Mesenchymal stem cell (in vitro differentiated cells and primary cell): ENCODE data around the gene PARD3B.

Experiments used
- DNase-seq: peaks from one replicate; pipeline ENCODE4 v3.0.0-alpha.2; 2013
- H2AFZ ChIP-seq: one replicate; pipeline ENCODE4 v1.6.1; 2013; ENCODE audit warnings: low read depth, mild to moderate bottlenecking, control low read depth, inconsistent platforms, low read length, moderate library complexity
- H2AK5ac ChIP-seq: 2 replicates; pipeline ENCODE4 v1.6.1; 2013; ENCODE audit warnings: low read length, moderate library complexity, mild to moderate bottlenecking, inconsistent platforms; ENCODE audit not compliant: severe bottlenecking
- H2BK120ac ChIP-seq: one replicate; pipeline ENCODE4 v1.6.1; 2013; ENCODE audit warnings: low read depth, mild to moderate bottlenecking, inconsistent platforms, low read length, moderate library complexity
- H2BK12ac ChIP-seq, 2 experiments: one replicate each; pipeline ENCODE4 v1.6.1; 2013; ENCODE audit warnings: inconsistent platforms in 2 of 2, low read length in 2 of 2, mild to moderate bottlenecking in 2 of 2, moderate library complexity in 2 of 2, control low read depth in 1 of 2
- H2BK15ac ChIP-seq: one replicate; pipeline ENCODE4 v1.6.1; 2013; ENCODE audit warnings: mild to moderate bottlenecking, low read depth, inconsistent platforms; ENCODE audit not compliant: poor library complexity, severe bottlenecking
- H2BK5ac ChIP-seq: 2 replicates; pipeline ENCODE4 v1.6.1; 2013; ENCODE audit warnings: low read depth, mild to moderate bottlenecking, low read length, control low read depth, inconsistent platforms; ENCODE audit not compliant: poor library complexity, severe bottlenecking
- H3K14ac ChIP-seq, 2 experiments: one replicate each; pipeline ENCODE4 v1.6.1; 2013; ENCODE audit warnings: inconsistent platforms in 2 of 2, low read length in 2 of 2, control low read depth in 1 of 2, mild to moderate bottlenecking in 1 of 2, moderate library complexity in 1 of 2
- H3K18ac ChIP-seq, 2 experiments: one replicate each; pipeline ENCODE4 v1.6.1; 2013; ENCODE audit warnings: inconsistent platforms in 2 of 2, low read length in 2 of 2, control low read depth in 1 of 2, low read depth in 1 of 2, mild to moderate bottlenecking in 1 of 2
- H3K23ac ChIP-seq, 2 experiments: one replicate each; pipeline ENCODE4 v1.6.1; 2013; ENCODE audit warnings: inconsistent platforms in 2 of 2, low read length in 2 of 2, mild to moderate bottlenecking in 2 of 2, moderate library complexity in 2 of 2, control low read depth in 1 of 2
- H3K27ac ChIP-seq: 2 replicates; pipeline ENCODE4 v1.5.1; 2013; ENCODE audit warnings: mild to moderate bottlenecking, moderate library complexity, low read length, control low read depth, inconsistent platforms; ENCODE audit not compliant: poor library complexity, severe bottlenecking
- H3K27me3 ChIP-seq, 2 experiments: 2 replicates each; pipeline versions ENCODE4 v1.6.1 to v1.7.0; 2013; ENCODE audit warnings: low read length in 2 of 2, mild to moderate bottlenecking in 2 of 2, moderate library complexity in 2 of 2, control low read depth in 1 of 2, inconsistent platforms in 1 of 2; ENCODE audit not compliant: control insufficient read depth in 1 of 2, insufficient read depth in 1 of 2
- H3K36me3 ChIP-seq, 2 experiments: 2 replicates each; pipeline versions ENCODE4 v1.6.1 to v1.7.0; 2013; ENCODE audit warnings: low read length in 2 of 2, control low read depth in 1 of 2, inconsistent platforms in 1 of 2, low read depth in 1 of 2, mild to moderate bottlenecking in 1 of 2; ENCODE audit not compliant: insufficient read depth in 2 of 2, control insufficient read depth in 1 of 2
- H3K4ac ChIP-seq, 2 experiments: one replicate each; pipeline ENCODE4 v1.6.1; 2013; ENCODE audit warnings: inconsistent platforms in 2 of 2, low read length in 2 of 2, mild to moderate bottlenecking in 2 of 2, moderate library complexity in 2 of 2, control low read depth in 1 of 2, low read depth in 1 of 2
- H3K4me1 ChIP-seq: 2 replicates; pipeline ENCODE4 v1.6.1; 2013; ENCODE audit warnings: low read depth, low read length, control low read depth; ENCODE audit not compliant: control insufficient read depth, insufficient read depth
- H3K4me2 ChIP-seq: 2 replicates; pipeline ENCODE4 v1.6.1; 2013; ENCODE audit warnings: low read length, mild to moderate bottlenecking, inconsistent platforms; ENCODE audit not compliant: poor library complexity, severe bottlenecking
- H3K4me3 ChIP-seq, 2 experiments: 2 replicates each; pipeline versions ENCODE4 v1.5.1 to v1.7.0; 2013; ENCODE audit warnings: low read length in 2 of 2, mild to moderate bottlenecking in 2 of 2, control low read depth in 1 of 2, low read depth in 1 of 2; ENCODE audit not compliant: insufficient read depth in 1 of 2
- H3K79me1 ChIP-seq: replicated peaks from 2 replicates; pipeline ENCODE4 v1.6.1; 2013; ENCODE audit warnings: mild to moderate bottlenecking, control low read depth, low read length, inconsistent platforms; ENCODE audit not compliant: poor library complexity, severe bottlenecking
- H3K9ac ChIP-seq: 2 replicates; pipeline ENCODE4 v1.7.0; 2013; ENCODE audit warnings: mild to moderate bottlenecking, low read length, moderate library complexity
- H3K9me3 ChIP-seq: 2 replicates; pipeline ENCODE4 v1.7.0; 2013; ENCODE audit warnings: mild to moderate bottlenecking, low read length; ENCODE audit not compliant: control insufficient read depth
- H4K8ac ChIP-seq: one replicate; pipeline ENCODE4 v1.6.1; 2013; ENCODE audit warnings: inconsistent platforms, mild to moderate bottlenecking, low read length, moderate library complexity
- H4K91ac ChIP-seq: one replicate; pipeline ENCODE4 v1.6.1; 2013; ENCODE audit warnings: mild to moderate bottlenecking, low read length, inconsistent platforms
- WGBS: methylation state at CpG from one replicate; pipeline ENCODE4 v1.1.7; 2013; ENCODE audit warnings: mixed read lengths; 5-methylcytosine and 5-hydroxymethylcytosine counted together

Gene PARD3B

DNA sequence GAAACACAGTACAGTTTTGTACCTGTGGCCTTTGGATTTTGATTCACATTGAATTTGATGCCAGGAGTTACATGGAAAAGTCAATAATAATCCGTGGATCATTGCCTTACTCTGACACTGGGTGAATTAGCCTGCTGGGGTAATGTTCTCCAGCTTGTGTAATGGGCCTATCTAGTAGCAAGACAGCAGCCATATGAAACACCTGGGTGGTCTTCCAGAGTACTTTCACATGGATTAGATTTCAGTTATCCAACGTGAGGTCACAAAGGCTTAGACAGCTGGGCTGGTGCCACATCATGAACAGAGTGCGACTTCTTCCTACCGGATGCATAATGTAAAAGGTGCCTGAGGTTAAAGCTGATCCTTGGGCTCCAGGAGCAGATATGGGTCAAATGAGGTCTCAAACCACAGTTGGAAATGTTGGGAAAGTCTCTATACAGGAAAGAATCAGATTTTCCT, 486.8 kb downstream of the PARD3B start:
- no peak overlapping the region for H3K27ac ChIP-seq
- no peak overlapping the region for H2BK12ac ChIP-seq
- H2BK120ac ChIP-seq, result no peak overlapping the region
- no peaks in the 10 kb centered on the region for H3K9me3 ChIP-seq
- H2BK15ac ChIP-seq, result no peak overlapping the region
- H3K4me1 ChIP-seq, result no peaks in the 10 kb centered on the region
- no peaks in the 10 kb centered on the region for H3K79me1 ChIP-seq
- no peak overlapping the region for H3K4me3 ChIP-seq
- H2AK5ac ChIP-seq, result no peak overlapping the region
- no peak overlapping the region for H3K18ac ChIP-seq
- no peaks in the 10 kb centered on the region for H3K27me3 ChIP-seq
- H2BK5ac ChIP-seq, result no peak overlapping the region
- no peaks in the 10 kb centered on the region for H3K36me3 ChIP-seq
- no peak overlapping the region for H3K9ac ChIP-seq
- WGBS, result 91% methylated on average over 4 of the region's 4 CpGs
- no peak overlapping the region for H4K8ac ChIP-seq
- H3K4ac ChIP-seq, result no peak overlapping the region
- H3K4me2 ChIP-seq, result no peak overlapping the region
- no peak overlapping the region for H2AFZ ChIP-seq
- no peak overlapping the region for H3K23ac ChIP-seq
- H4K91ac ChIP-seq, result no peak overlapping the region
- DNase-seq, result no peak
- no peak overlapping the region for H3K14ac ChIP-seq

- Histone ChIP-seq H4K91ac (no peak overlapping the region), H3K4me2 (no peak overlapping the region), H2BK12ac (no peak overlapping the region), H3K23ac (no peak overlapping the region), H2AFZ (no peak overlapping the region), H3K9me3 (no peaks in the 10 kb centered on the region), H2BK15ac (no peak overlapping the region), H3K18ac (no peak overlapping the region), H3K27ac (no peak overlapping the region), H3K4ac (no peak overlapping the region), H3K4me3 (no peak overlapping the region), H3K4me1 (no peaks in the 10 kb centered on the region), H2BK5ac (no peak overlapping the region), H3K27me3 (no peaks in the 10 kb centered on the region), H4K8ac (no peak overlapping the region), H2BK120ac (no peak overlapping the region), H3K9ac (no peak overlapping the region), H3K36me3 (no peaks in the 10 kb centered on the region), H2AK5ac (no peak overlapping the region), H3K14ac (no peak overlapping the region), H3K79me1 (no peaks in the 10 kb centered on the region)
- WGBS, result 96% methylated on average over 2 of the region's 2 CpGs
- DNase-seq, result no peak
Measured at GRCh38 chr2:205033431-205033830, 488.2 kb downstream of the PARD3B start.

DNA sequence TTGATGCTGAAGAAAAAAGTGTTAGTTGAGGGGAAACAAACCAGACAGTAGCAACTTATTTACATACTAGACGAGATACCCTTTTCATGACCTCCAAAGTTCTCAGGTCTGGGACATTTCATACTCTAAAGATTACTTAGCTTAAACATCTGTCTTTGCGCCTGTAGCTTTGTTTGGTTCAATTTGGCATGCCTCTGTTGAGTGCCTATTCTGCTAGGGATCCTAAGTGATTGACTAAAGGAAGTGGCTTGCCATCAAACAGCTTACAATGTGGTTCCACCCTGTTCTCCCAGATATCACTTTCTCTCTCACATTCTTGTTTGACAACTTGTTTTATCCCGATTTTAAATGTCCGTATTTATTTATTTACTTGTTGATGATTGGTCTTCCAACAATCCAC, 488.8 kb downstream of the PARD3B start:
- H3K4me1 ChIP-seq, result no peaks in the 10 kb centered on the region
- H3K23ac ChIP-seq, result no peak overlapping the region
- H2BK15ac ChIP-seq, result no peak overlapping the region
- no peak overlapping the region for H3K4me3 ChIP-seq
- no peak overlapping the region for H2BK12ac ChIP-seq
- H2BK5ac ChIP-seq, result no peak overlapping the region
- H3K14ac ChIP-seq, result no peak overlapping the region
- no peak overlapping the region for H4K8ac ChIP-seq
- H3K4ac ChIP-seq, result no peak overlapping the region
- no peak overlapping the region for H4K91ac ChIP-seq
- H3K9me3 ChIP-seq, result no peaks in the 10 kb centered on the region
- no peak overlapping the region for H3K18ac ChIP-seq
- no peak overlapping the region for H2BK120ac ChIP-seq
- H3K79me1 ChIP-seq, result no peaks in the 10 kb centered on the region
- no peak overlapping the region for H2AFZ ChIP-seq
- WGBS, result 39% methylated on average over 2 of the region's 4 CpGs
- no peak overlapping the region for H3K27ac ChIP-seq
- H3K9ac ChIP-seq, result no peak overlapping the region
- H3K27me3 ChIP-seq, result no peaks in the 10 kb centered on the region
- H2AK5ac ChIP-seq, result no peak overlapping the region
- peak; percentile 22 for DNase-seq
- H3K36me3 ChIP-seq, result no peaks in the 10 kb centered on the region
- no peak overlapping the region for H3K4me2 ChIP-seq

GRCh38 chr2:205040323-205040722, 495.0 kb downstream of the PARD3B start:
- Histone ChIP-seq H4K91ac (no peak overlapping the region), H2AK5ac (no peak overlapping the region), H3K18ac (no peak overlapping the region), H2AFZ (no peak overlapping the region), H2BK120ac (no peak overlapping the region), H3K36me3 (no peaks in the 10 kb centered on the region), H3K27me3 (no peaks in the 10 kb centered on the region), H3K79me1 (no peaks in the 10 kb centered on the region), H3K9ac (no peak overlapping the region), H3K23ac (no peak overlapping the region), H3K14ac (no peak overlapping the region), H2BK12ac (no peak overlapping the region), H4K8ac (no peak overlapping the region), H3K4me3 (no peak overlapping the region), H2BK5ac (no peak overlapping the region), H2BK15ac (no peak overlapping the region), H3K4ac (no peak overlapping the region), H3K9me3 (no peaks in the 10 kb centered on the region), H3K4me1 (peaks cover 2% of the 10 kb centered on the region), H3K4me2 (no peak overlapping the region), H3K27ac (no peak overlapping the region)
- DNase-seq, result no peak
- WGBS, result no CpG with 5 or more reads among the region's 1 CpG
